Subcutaneous adipose tissue (tissue), 4 donors: ENCODE data around the gene UGT2A1. TPM values are rescaled to one million over a fixed set of nuclear protein-coding genes. Genes with fewer than 3 reads are reported as not detected.

Experiments
- total RNA-seq, 4 donors: library from RNA; depleted of rRNA; stranded (reverse); fragments of >200 nt; gene quantifications; one replicate each; pipeline ENCODE4 v1.1.0, GENCODE V29; 2016
- TF ChIP-seq, protein P1 (sequence below): fragments of 450-650 bp; IDR thresholded peaks from one replicate; pipeline ENCODE4 v1.5.1; 2016; ENCODE audit warnings: low read depth, mild to moderate bottlenecking, control low read depth, antibody characterized with exemption, moderate library complexity

UGT2A1 gene
- total RNA-seq, 4 donors from 2014 or later: not detected

DNA sequence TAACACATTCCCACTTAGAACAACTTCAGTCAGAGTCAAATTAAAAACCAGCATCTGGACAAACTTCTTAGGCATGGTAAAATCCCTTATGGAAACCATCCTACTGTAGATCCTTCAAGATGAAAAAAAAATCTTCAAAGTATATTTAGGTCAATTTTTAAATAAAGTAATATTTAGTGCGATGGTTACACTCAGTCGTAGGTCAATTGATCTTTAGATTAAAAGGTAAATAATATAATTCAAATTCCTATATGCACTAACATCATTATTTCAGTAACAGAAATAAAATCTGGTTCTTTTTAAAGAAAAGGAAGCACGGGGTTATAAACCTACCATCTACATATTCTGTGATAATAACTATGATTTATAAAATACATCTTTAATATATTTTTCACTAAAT, 13.5 kb downstream of the UGT2A1 start, which contains the start of gene UGT2A2:
Gene UGT2A2, minus strand, starts transcription at position 101 of the 400 bp plus-strand sequence. Its CDS starts 2 bp downstream, at position 99.
- TF ChIP-seq, protein P1, sequence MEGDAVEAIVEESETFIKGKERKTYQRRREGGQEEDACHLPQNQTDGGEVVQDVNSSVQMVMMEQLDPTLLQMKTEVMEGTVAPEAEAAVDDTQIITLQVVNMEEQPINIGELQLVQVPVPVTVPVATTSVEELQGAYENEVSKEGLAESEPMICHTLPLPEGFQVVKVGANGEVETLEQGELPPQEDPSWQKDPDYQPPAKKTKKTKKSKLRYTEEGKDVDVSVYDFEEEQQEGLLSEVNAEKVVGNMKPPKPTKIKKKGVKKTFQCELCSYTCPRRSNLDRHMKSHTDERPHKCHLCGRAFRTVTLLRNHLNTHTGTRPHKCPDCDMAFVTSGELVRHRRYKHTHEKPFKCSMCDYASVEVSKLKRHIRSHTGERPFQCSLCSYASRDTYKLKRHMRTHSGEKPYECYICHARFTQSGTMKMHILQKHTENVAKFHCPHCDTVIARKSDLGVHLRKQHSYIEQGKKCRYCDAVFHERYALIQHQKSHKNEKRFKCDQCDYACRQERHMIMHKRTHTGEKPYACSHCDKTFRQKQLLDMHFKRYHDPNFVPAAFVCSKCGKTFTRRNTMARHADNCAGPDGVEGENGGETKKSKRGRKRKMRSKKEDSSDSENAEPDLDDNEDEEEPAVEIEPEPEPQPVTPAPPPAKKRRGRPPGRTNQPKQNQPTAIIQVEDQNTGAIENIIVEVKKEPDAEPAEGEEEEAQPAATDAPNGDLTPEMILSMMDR: no peak

DNA sequence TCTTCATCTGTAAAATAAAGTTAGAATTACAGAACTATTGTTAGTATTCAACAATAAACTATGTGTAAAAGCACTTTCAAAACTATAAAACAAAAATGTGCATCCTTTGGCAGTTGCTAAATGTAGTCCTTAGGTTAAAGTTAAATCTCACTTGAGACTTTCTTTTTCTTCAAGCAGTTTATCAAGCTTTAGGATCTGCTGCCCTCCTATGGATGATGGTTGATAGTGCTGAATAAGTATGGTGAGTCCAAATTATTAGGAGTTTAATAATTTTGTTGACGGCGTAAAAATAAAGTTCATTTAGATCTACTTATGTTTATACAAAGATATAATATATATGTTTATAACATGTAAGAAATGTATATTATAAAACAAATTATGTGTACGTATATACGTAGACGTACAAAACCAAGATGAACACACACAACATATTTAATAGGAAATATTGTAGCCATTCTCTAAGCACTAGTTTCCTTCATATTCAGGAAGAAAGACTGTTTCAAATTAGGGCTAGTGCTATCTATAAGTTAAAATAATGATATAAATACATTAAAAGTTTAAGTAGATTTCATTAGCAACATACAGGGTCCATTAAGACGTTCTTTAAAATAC, 35.9 kb downstream of the UGT2A1 start:
- TF ChIP-seq, protein P1: no peak

DNA sequence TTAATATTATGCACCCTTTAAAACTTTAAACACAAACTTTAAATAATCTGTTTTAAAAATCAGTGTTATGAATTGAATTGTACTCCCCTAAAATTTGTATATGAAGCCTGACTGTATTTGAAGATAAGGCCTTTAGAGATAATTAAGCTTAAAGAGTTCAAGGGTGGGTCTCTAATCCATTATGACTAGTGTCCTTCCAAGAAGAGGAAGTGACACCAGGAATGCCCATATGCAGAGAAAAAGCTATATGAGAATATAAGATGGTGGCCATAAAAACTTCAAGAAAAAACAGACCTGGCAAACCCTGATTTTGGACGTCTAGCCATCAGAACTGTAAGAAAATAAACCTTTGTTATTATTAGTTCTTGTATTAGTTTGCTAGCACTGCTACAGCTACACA, 42.6 kb downstream of the UGT2A1 start:
- TF ChIP-seq, protein P1: no peak

DNA sequence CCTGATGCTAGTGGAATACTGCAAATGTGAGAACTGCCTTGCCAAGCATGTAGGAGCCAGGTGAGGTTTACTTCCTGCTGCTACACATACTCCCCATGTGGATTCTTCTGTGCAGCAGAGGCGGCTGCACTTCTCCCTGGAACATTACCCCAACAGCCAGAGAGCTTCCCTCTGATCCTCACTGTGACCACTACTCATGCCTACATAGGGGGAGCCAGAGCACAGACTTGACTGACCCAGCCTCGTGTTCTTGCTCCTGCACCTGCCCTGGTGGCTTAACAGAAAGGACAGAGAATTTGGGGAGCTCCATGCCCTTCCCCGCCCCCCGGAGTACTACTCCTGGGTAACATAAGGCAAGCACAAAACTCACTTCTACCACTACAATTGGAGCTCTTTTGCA, 52.0 kb downstream of the UGT2A1 start:
- TF ChIP-seq, protein P1: no peak

DNA sequence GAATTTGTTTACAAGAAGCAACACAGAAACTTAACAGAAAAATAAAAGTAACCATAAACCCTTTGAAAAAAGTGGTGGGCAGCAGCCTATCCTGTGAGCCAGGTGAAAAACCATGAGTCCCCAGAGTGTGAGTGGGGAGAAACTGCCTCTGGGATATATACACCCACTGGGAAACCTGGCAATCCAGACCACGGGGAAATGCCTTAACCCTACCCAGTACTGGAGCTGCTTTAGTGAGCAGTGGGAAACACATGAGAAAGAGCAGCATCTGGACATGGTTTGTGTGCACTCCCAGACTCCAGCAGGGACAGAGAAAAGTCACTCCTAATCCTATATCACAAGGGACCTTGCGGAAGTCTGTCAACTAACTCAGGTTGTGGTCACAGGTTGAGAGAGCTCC, 53.0 kb downstream of the UGT2A1 start:
- TF ChIP-seq, protein P1: no peak

DNA sequence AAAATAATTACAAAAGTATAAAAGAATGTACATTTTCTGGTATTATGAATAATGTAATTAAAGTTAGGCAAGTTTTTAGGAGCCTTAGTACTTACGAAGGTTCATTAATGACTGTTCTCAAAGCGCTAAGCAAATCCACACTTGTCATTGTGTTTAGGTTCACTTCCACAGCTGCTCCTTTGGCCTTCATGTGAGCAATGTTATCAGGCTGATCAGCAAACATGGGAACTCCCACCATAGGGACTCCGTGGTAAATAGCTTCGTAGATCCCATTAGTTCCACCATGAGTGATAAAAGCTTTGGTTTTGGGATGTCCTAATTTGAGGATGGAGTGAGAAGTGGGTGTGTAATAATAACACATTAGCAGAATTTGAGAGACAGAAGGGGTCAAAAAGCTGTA, 58.7 kb downstream of the UGT2A1 start:
- TF ChIP-seq, protein P1: no peak

DNA sequence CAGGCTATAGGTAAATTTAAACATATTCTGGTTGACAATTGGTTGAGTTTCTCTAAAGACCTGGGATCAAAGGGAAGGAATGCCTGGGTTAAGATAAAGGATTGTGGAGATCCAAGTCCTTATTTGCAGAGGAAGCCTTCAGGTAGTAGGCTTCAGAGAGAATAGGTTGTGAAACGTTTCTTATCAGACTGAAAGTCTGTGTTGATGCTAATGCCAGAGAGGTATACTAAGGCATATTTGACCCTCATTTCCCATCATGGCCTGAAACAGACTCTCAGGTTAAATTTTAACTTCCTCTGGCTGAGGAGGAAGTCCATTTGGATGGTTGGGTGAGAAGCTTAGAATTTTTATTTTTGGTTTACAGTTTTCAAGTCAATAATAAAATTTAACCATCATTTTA, 61.7 kb downstream of the UGT2A1 start:
- TF ChIP-seq, protein P1: no peak
